ENCODE measurements around the gene KIAA1755.

Gene KIAA1755

GRCh38 chr20:38304845-38305447, 44.4 kb upstream of the KIAA1755 start:
- peaks cover 4% of the 10 kb centered on the region; the same call in 1 of the 2 replicates for H3K27me3 ChIP-seq
- no peaks in the 10 kb centered on the region for H3K36me3 ChIP-seq
- H3K4me3 ChIP-seq (ENCODE audit: low read depth, low read length) = no peak overlapping the region
- peak; percentile 51 for TF ChIP-seq CTCF (IDR thresholded peaks at IDR 0.05; ENCODE audit: low read depth, low read length)
- H3K9me3 ChIP-seq = no peaks in the 10 kb centered on the region
- H3K4me1 ChIP-seq = no peaks in the 10 kb centered on the region
- peak; percentile 36 for DNase-seq

- no peak within 1 kb of the TSS for H3K4me3 ChIP-seq (ENCODE audit: low read depth, low read length)
- no peak for TF ChIP-seq CTCF (IDR thresholded peaks at IDR 0.05; ENCODE audit: low read depth, low read length)
- no peaks in the 10 kb centered on the region for H3K36me3 ChIP-seq
- peaks cover 4% of the 10 kb centered on the region; the same call in 1 of the 2 replicates for H3K27me3 ChIP-seq
- H3K4me1 ChIP-seq = no peaks in the 10 kb centered on the region
- no peaks in the 10 kb centered on the region for H3K9me3 ChIP-seq
- no peak for DNase-seq
These were observed 43.4 kb upstream of the KIAA1755 start, which contains the start of gene BPI for GRCh38 chr20:38303908-38304379. BPI (plus strand) TSS chr20:38304156; CDS start chr20:38304224, 68 bp downstream.

GRCh38 chr20:38302786-38303185, 42.3 kb upstream of the KIAA1755 start:
- Histone ChIP-seq H3K4me3 (ENCODE audit: low read depth, low read length) (no peak overlapping the region), H3K36me3 (no peaks in the 10 kb centered on the region), H3K4me1 (no peaks in the 10 kb centered on the region), H3K27me3 (peaks cover 4% of the 10 kb centered on the region; the same call in 1 of the 2 replicates), H3K9me3 (no peaks in the 10 kb centered on the region)
- no peak for TF ChIP-seq CTCF (IDR thresholded peaks at IDR 0.05; ENCODE audit: low read depth, low read length)
- peak; percentile 38 for DNase-seq

- Histone ChIP-seq H3K9me3 (no peaks in the 10 kb centered on the region), H3K27me3 (peaks cover 4% of the 10 kb centered on the region; the same call in 1 of the 2 replicates), H3K36me3 (no peaks in the 10 kb centered on the region), H3K4me1 (no peaks in the 10 kb centered on the region), H3K4me3 (ENCODE audit: low read depth, low read length) (no peak overlapping the region)
- TF ChIP-seq CTCF (IDR thresholded peaks at IDR 0.05; ENCODE audit: low read depth, low read length) = no peak
- no peak for DNase-seq
These were observed 40.8 kb upstream of the KIAA1755 start for GRCh38 chr20:38301309-38301708.

- no peak overlapping the region for H3K4me3 ChIP-seq (ENCODE audit: low read depth, low read length)
These were observed 39.9 kb upstream of the KIAA1755 start for GRCh38 chr20:38300438-38300837.

More at GRCh38 chr20:38300438-38300837, 39.9 kb upstream of the KIAA1755 start:
- DNase-seq = no peak
- H3K9me3 ChIP-seq = no peaks in the 10 kb centered on the region
- no peak for TF ChIP-seq CTCF (IDR thresholded peaks at IDR 0.05; ENCODE audit: low read depth, low read length)
- H3K27me3 ChIP-seq = peaks cover 4% of the 10 kb centered on the region; the same call in 1 of the 2 replicates
- H3K4me1 ChIP-seq = no peaks in the 10 kb centered on the region
- H3K36me3 ChIP-seq = no peaks in the 10 kb centered on the region

Measured in BE2C (cell line).